CD4-positive, alpha-beta memory T cell (primary cell): ENCODE measurements around the gene PTPRT. TPM values are rescaled to one million over a fixed set of nuclear protein-coding genes. Genes with fewer than 3 reads are reported as not detected.
A peak's percentile ranks its signal among the peaks of the same experiment; 100 is the strongest.

Experiments used
- CTCF ChIA-PET: fragments of 350-600 bp; sonication (Branson Sonifier 250); formaldehyde crosslinking; loops from one replicate; lab custom pipeline; 2021; ENCODE audit warnings: inconsistent platforms; ENCODE audit not compliant: partially characterized antibody; lab: Charles Lee
- POLR2A ChIA-PET: fragments of 350-600 bp; sonication (Branson Sonifier 250); formaldehyde crosslinking; loops from one replicate; lab custom pipeline; 2021; ENCODE audit not compliant: partially characterized antibody; lab: Charles Lee
- DNase-seq, 5 donors: peaks; one replicate each; pipeline versions ENCODE4 v3.0.0 to v3.0.0-alpha.2; 2020 to 2022; ENCODE audit warnings: mixed read lengths in 1 of 5
- H3K27ac ChIP-seq: one replicate; pipeline ENCODE4 v1.7.0; 2013; ENCODE audit warnings: low read depth, low read length
- H3K27me3 ChIP-seq: 2 replicates; pipeline ENCODE4 v1.7.0; 2013; ENCODE audit warnings: mild to moderate bottlenecking, low read length, moderate library complexity; ENCODE audit not compliant: insufficient read depth
- H3K36me3 ChIP-seq: 2 replicates; pipeline ENCODE4 v1.7.0; 2013; ENCODE audit warnings: mild to moderate bottlenecking, low read length, moderate library complexity; ENCODE audit not compliant: insufficient read depth
- H3K4me1 ChIP-seq: 2 replicates; pipeline ENCODE4 v1.7.0; 2013; ENCODE audit warnings: mild to moderate bottlenecking, low read length, moderate library complexity; ENCODE audit not compliant: insufficient read depth
- H3K4me3 ChIP-seq, 2 donors: one replicate each; pipeline ENCODE4 v1.7.0; 2013; ENCODE audit warnings: low read length in 2 of 2, mild to moderate bottlenecking in 1 of 2
- H3K9me3 ChIP-seq, 2 donors: one replicate each; pipeline ENCODE4 v1.7.0; 2013; ENCODE audit warnings: low read length in 2 of 2, control low read depth in 1 of 2; ENCODE audit not compliant: control insufficient read depth in 1 of 2
- H3K27ac Mint-ChIP-seq, 7 donors: one replicate each; pipeline ENCODE4 v1.8.0; 2020 to 2021; ENCODE audit warnings: mixed read lengths in 7 of 7, mild to moderate bottlenecking in 6 of 7, inconsistent platforms in 3 of 7, moderate library complexity in 3 of 7
- H3K27me3 Mint-ChIP-seq, 2 donors: one replicate each; pipeline ENCODE4 v1.8.0; 2020 to 2021; ENCODE audit warnings: mixed read lengths in 2 of 2
- H3K36me3 Mint-ChIP-seq, 2 donors: one replicate each; pipeline ENCODE4 v1.8.0; 2020 to 2021; ENCODE audit warnings: mixed read lengths in 2 of 2, inconsistent platforms in 1 of 2, mild to moderate bottlenecking in 1 of 2
- H3K4me1 Mint-ChIP-seq, 4 donors: one replicate each; pipeline ENCODE4 v1.8.0; 2020 to 2021; ENCODE audit warnings: mixed read lengths in 4 of 4, mild to moderate bottlenecking in 1 of 4
- H3K4me3 Mint-ChIP-seq, 8 donors: one replicate each; pipeline ENCODE4 v1.8.0; 2020 to 2021; ENCODE audit warnings: mixed read lengths in 8 of 8, mild to moderate bottlenecking in 7 of 8, moderate library complexity in 6 of 8, inconsistent platforms in 3 of 8
- H3K9me3 Mint-ChIP-seq, 8 donors: one replicate each; pipeline ENCODE4 v1.8.0; 2020 to 2021; ENCODE audit warnings: mixed read lengths in 8 of 8, mild to moderate bottlenecking in 5 of 8, inconsistent platforms in 3 of 8, moderate library complexity in 1 of 8
- intact Hi-C: fragments of 100-400 bp; cut with micrococcal nuclease; formaldehyde crosslinking; loops from one replicate; pipeline ENCODE4 v1.15.1; 2023
- polyA plus RNA-seq, 2 donors: library from polyadenylated mRNA; unstranded; fragments of 300-500 nt; fragmentation: Illumina TruSeq; gene quantifications; one replicate each; pipeline ENCODE4 v1.2.3, GENCODE V29; 2021
- total RNA-seq, 2 experiments: library from RNA; stranded (reverse); gene quantifications; one replicate each; pipeline ENCODE4 v1.2.3, GENCODE V29; 2021

Gene PTPRT
- not detected for total RNA-seq
- not detected for polyA plus RNA-seq

DNA sequence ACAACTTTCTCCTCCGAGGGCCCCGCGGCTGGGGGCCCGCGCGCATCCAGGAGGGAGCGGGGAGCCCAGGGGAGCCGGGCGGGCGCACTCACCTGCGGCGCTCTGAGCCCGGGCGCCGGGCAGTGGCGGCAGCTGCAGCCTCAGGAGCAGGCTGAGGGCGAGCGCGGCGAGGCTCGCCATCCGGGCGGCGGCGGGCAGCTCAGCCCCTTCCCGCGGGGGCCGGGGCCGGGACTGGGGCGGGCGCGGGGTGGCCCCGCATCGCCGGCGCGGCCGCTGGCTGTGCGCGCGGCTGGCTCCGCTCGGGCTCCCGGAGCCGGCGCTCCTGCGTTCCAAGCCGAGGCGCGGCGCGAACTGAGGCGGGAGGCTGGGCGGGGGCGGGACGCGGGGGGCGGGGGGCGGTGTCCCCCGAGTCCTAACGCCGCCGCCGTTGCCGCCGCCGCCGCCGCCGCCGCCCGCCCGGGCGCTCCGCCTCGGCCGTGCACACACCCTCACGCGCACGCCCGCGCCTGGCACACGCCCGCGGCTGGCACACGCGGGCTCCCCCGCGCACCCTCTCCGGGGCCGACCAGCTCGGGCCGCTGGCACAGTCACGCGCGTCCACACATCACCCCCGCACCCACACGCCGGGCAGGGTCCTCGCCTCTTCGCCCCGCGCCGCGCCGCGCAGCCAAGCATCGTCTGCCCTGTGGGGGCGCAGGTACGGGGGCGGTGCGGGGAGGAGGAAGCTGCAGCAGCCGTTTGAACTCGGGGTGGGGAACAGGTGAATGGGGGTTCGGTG, at the start of gene PTPRT:
Gene PTPRT (minus strand): TSS at position 353 of the 778 bp plus-strand sequence. CDS start 173 bp downstream, at position 180.
- H3K27ac Mint-ChIP-seq = no peak within 1 kb of the TSS
- DNase-seq = no peak
- H3K27me3 ChIP-seq = peaks cover 5% of the 10 kb centered on the region
- peaks cover 7% of the 10 kb centered on the region for H3K4me1 ChIP-seq
- no peaks in the 10 kb centered on the region for H3K36me3 ChIP-seq
- ChIA-PET CTCF (no interaction called here), POLR2A (no interaction called here)
- H3K27me3 Mint-ChIP-seq = peaks cover 29 to 35% of the 10 kb centered on the region in 2 donors
- H3K4me1 Mint-ChIP-seq = peaks cover 5 to 8% (median 6%) of the 10 kb centered on the region in 4 donors
- H3K27ac ChIP-seq = no peak within 1 kb of the TSS
- H3K36me3 Mint-ChIP-seq = no peaks in the 10 kb centered on the region
- intact Hi-C loops = no loop called here
- peaks cover 0 to 1% (median 0%) of the 10 kb centered on the region in 8 donors for H3K9me3 Mint-ChIP-seq
- peak within 1 kb of the TSS in 1 of 8 donors; percentile 22 for H3K4me3 Mint-ChIP-seq
- no peak within 1 kb of the TSS for H3K4me3 ChIP-seq
- H3K9me3 ChIP-seq = no peaks in the 10 kb centered on the region

DNA sequence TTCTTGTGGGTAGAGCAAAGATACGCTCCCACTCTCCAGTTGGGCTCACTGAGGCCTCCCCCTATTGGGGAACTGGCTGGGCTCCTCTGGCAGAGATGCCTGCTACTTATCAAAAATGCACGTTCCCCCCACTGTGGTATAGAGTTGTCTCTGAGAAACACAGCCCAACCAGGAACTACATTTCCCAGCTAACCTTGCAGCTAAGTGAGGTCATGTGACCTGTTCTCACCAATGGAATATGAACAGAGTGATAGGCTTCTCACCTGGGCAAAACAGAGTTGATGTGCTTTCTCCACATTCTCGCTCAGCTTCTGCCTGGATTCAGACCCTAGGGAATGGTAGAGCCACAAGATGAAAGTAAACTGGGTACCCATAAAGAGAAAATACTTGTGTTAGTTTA, 49.1 kb upstream of the PTPRT start:
- H3K4me3 Mint-ChIP-seq = no peak overlapping the region
- POLR2A ChIA-PET = no interaction called here
- H3K4me1 Mint-ChIP-seq = no peaks in the 10 kb centered on the region

DNA sequence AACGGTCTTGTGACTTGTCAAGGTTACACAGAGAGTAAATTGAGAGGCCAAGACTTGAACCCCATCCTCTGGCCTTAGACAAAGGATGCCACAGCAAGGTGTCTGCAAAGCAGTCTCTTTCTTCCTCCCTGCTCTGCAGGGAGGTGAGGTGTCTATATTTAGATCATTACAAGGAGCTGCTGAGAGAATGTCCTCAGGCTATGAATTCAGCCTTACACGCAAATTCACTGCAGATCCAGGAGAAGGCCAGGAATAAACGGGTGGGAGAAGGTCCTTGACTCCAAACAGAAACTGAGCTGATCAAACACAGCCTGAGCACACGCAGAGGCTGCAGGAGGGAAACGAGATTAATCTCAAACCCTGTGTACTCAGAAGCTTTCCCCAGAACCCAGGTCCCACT, 48.6 kb upstream of the PTPRT start:
- H3K27me3 Mint-ChIP-seq = peaks cover 3 to 9% of the 10 kb centered on the region in 2 donors
- ChIA-PET CTCF (no interaction called here), POLR2A (no interaction called here)
- peaks cover 0 to 13% (median 7%) of the 10 kb centered on the region in 8 donors for H3K9me3 Mint-ChIP-seq
- DNase-seq = no peak
- no peaks in the 10 kb centered on the region for H3K36me3 ChIP-seq
- no peaks in the 10 kb centered on the region for H3K9me3 ChIP-seq
- no peak overlapping the region for H3K4me3 ChIP-seq
- no peak overlapping the region for H3K27ac ChIP-seq
- H3K27me3 ChIP-seq = no peaks in the 10 kb centered on the region
- H3K4me3 Mint-ChIP-seq = peak overlapping the region in 1 of 8 donors; percentile 32
- H3K4me1 ChIP-seq = no peaks in the 10 kb centered on the region
- intact Hi-C loops = no loop called here
- no peak overlapping the region for H3K27ac Mint-ChIP-seq
- no peaks in the 10 kb centered on the region for H3K36me3 Mint-ChIP-seq
- H3K4me1 Mint-ChIP-seq = no peaks in the 10 kb centered on the region

More for the DNA sequence above, 49.1 kb upstream of the PTPRT start:
- CTCF ChIA-PET = no interaction called here
- no peaks in the 10 kb centered on the region for H3K9me3 ChIP-seq
- H3K36me3 Mint-ChIP-seq = no peaks in the 10 kb centered on the region
- no peaks in the 10 kb centered on the region for H3K27me3 ChIP-seq
- no peak for DNase-seq
- H3K27ac Mint-ChIP-seq = no peak overlapping the region
- H3K4me1 ChIP-seq = no peaks in the 10 kb centered on the region
- H3K27ac ChIP-seq = no peak overlapping the region
- H3K9me3 Mint-ChIP-seq = peaks cover 0 to 13% (median 7%) of the 10 kb centered on the region in 8 donors
- H3K36me3 ChIP-seq = no peaks in the 10 kb centered on the region
- no peak overlapping the region for H3K4me3 ChIP-seq
- intact Hi-C loops = no loop called here
- peaks cover 3 to 9% of the 10 kb centered on the region in 2 donors for H3K27me3 Mint-ChIP-seq

DNA sequence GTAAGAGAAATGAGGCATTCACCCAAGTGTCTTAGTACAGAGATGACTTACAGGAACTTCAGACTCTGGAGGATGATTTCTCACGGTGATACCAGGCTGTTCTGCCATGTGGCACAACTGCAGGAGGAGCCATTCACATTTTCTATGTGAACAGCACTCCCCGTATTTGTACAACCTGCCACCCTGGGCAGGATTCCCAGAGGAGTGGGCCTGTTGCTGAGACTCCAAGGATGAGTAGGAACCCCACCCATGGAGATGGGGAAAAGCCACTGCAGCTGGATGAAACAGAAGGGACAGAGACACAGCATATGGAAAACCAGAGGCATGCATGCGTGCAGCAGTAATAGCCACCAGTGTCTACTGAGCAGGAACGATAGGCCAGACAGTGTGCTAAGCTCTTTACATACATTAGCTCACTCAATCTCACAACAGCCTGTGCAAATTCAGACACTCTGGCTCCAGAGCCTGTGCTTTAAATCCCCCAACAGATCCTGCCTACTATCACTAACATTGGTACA, 48.0 kb upstream of the PTPRT start:
- no peaks in the 10 kb centered on the region for H3K4me1 ChIP-seq
- ChIA-PET POLR2A (no interaction called here), CTCF (no interaction called here)
- no peaks in the 10 kb centered on the region for H3K36me3 Mint-ChIP-seq
- H3K9me3 ChIP-seq = no peaks in the 10 kb centered on the region
- H3K27ac Mint-ChIP-seq = no peak overlapping the region
- no peaks in the 10 kb centered on the region for H3K27me3 ChIP-seq
- H3K27ac ChIP-seq = no peak overlapping the region
- DNase-seq = no peak
- intact Hi-C loops = no loop called here
- H3K4me1 Mint-ChIP-seq = no peaks in the 10 kb centered on the region
- no peak overlapping the region for H3K4me3 ChIP-seq
- no peak overlapping the region for H3K4me3 Mint-ChIP-seq
- H3K9me3 Mint-ChIP-seq = peaks cover 0 to 13% (median 7%) of the 10 kb centered on the region in 8 donors
- H3K27me3 Mint-ChIP-seq = peaks cover 3 to 9% of the 10 kb centered on the region in 2 donors
- no peaks in the 10 kb centered on the region for H3K36me3 ChIP-seq

DNA sequence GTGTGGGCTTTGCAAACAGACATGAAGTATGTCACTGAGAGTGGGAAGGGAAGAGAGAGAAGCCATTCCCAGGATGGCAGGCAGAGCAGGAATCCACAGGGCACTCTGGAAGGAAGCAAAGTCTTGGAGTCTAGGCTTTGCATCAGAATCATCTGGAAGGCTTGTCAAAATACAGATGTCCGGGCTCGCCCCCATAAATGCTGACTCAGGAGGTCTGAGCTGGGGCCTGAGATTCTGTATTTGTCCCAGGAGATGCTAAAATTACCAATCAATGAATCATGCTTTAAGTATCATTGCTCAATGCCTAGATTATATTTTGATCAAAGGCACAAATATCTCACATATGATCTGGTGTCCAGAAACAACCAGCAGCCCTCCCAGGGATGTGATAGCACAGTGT, 46.3 kb upstream of the PTPRT start:
- CTCF ChIA-PET = no interaction called here
- Histone ChIP-seq H3K27ac (no peak overlapping the region), H3K9me3 (no peaks in the 10 kb centered on the region), H3K36me3 (no peaks in the 10 kb centered on the region), H3K4me1 (no peaks in the 10 kb centered on the region), H3K27me3 (no peaks in the 10 kb centered on the region), H3K4me3 (no peak overlapping the region)
- Mint-ChIP-seq H3K36me3 (no peaks in the 10 kb centered on the region), H3K4me1 (no peaks in the 10 kb centered on the region), H3K27ac (no peak overlapping the region), H3K27me3 (peaks cover 4 to 8% of the 10 kb centered on the region in 2 donors), H3K9me3 (peaks cover 0 to 13% (median 7%) of the 10 kb centered on the region in 8 donors), H3K4me3 (no peak overlapping the region)
- intact Hi-C loops = no loop called here
- no peak for DNase-seq
- POLR2A ChIA-PET = no interaction called here

DNA sequence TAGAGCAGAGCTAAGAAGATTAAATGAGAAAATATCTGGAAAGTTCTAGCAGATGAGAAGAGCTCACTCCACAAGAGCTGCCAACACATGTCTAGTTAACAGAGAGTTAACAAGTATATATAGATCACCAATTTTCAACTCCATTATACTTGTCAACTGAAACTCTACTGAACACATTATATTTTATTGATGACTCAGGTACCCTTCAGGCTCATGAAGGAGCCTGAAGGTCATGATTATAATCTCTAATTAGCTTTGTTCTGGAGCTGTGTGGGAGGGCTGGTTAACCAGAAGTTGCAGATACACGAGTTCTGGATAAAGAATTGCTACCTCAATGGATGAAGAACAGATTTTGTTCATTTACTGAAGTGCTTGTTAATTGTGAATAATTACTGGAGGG, 42.1 kb upstream of the PTPRT start:
- no peaks in the 10 kb centered on the region for H3K36me3 Mint-ChIP-seq
- H3K4me1 Mint-ChIP-seq = no peaks in the 10 kb centered on the region
- Histone ChIP-seq H3K9me3 (no peaks in the 10 kb centered on the region), H3K27me3 (no peaks in the 10 kb centered on the region), H3K4me3 (no peak overlapping the region), H3K4me1 (no peaks in the 10 kb centered on the region), H3K36me3 (no peaks in the 10 kb centered on the region), H3K27ac (no peak overlapping the region)
- no peak overlapping the region for H3K27ac Mint-ChIP-seq
- ChIA-PET CTCF (no interaction called here), POLR2A (no interaction called here)
- peaks cover 4 to 5% of the 10 kb centered on the region in 2 donors for H3K27me3 Mint-ChIP-seq
- DNase-seq = no peak
- H3K9me3 Mint-ChIP-seq = peaks cover 0 to 1% (median 0%) of the 10 kb centered on the region in 8 donors
- intact Hi-C loops = no loop called here
- H3K4me3 Mint-ChIP-seq = no peak overlapping the region

DNA sequence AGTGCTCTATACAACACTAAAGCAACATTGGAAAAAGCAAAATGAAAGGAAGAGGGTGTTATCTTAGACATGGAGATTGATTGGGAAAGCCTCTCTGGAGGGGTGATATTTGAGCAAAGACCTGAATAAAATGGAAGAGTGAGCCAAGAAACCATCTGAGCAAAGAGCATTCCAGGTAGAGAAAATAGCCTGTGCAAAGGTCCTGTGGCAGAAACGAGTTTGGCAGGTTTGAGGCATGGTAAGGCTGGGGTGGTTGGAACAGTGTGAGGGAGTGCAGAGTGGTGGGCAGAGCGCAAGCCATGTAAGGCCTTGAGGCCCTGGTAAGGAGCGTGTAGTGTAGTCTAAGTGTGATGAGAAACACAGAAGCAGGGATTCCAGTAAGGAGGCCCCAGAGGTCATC, 40.0 kb upstream of the PTPRT start:
- intact Hi-C loops = no loop called here
- Histone ChIP-seq H3K36me3 (no peaks in the 10 kb centered on the region), H3K9me3 (no peaks in the 10 kb centered on the region), H3K27me3 (no peaks in the 10 kb centered on the region), H3K4me3 (no peak overlapping the region), H3K4me1 (no peaks in the 10 kb centered on the region), H3K27ac (no peak overlapping the region)
- Mint-ChIP-seq H3K27ac (no peak overlapping the region), H3K9me3 (peaks cover 0 to 1% (median 0%) of the 10 kb centered on the region in 8 donors), H3K4me1 (no peaks in the 10 kb centered on the region), H3K4me3 (no peak overlapping the region), H3K36me3 (no peaks in the 10 kb centered on the region), H3K27me3 (peaks cover 1 to 6% of the 10 kb centered on the region in 2 donors)
- CTCF ChIA-PET = no interaction called here
- POLR2A ChIA-PET = no interaction called here
- no peak for DNase-seq
